NCI-H2107 treated with DMSO at 0.1 percent for 48 hours (cell line): ENCODE data around the gene PIK3CA.

ENCODE experiments used
- DNase-seq: peaks from one replicate; lab custom pipeline; 2025; ENCODE audit not compliant: unreplicated experiment; lab: John Stamatoyannopoulos, UW

Gene PIK3CA

DNA sequence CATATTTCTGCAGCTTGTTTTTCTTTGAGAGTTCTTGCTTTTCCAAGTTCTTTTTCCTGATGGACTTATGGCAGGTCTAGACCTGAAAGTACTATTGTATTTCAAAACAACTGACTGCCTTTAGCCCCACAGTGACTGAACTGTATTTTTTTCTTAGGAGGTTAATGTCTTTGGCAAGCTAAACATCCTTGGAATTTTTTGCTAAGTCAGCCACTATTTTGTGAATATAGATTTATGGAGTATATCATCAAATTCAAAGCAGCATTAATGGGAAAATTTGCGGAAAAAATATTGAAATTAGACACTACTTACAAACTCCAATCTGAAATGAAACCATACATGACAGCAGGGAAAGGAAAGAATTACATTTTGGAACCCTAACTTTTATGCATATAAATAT is 8.6 kb downstream of the PIK3CA start:
- no peak for DNase-seq

- DNase-seq: no peak
Observed at GRCh38 chr3:179158336-179159039, 10.3 kb downstream of the PIK3CA start.

GRCh38 chr3:179163503-179163902 is 15.3 kb downstream of the PIK3CA start:
- DNase-seq: no peak

GRCh38 chr3:179164857-179165256 is 16.7 kb downstream of the PIK3CA start:
- DNase-seq: no peak

- DNase-seq: no peak
Observed at GRCh38 chr3:179166561-179167201, 18.5 kb downstream of the PIK3CA start.

GRCh38 chr3:179168918-179169317 is 20.8 kb downstream of the PIK3CA start:
- no peak for DNase-seq

- no peak for DNase-seq
Observed at GRCh38 chr3:179172546-179172945, 24.4 kb downstream of the PIK3CA start.

DNA sequence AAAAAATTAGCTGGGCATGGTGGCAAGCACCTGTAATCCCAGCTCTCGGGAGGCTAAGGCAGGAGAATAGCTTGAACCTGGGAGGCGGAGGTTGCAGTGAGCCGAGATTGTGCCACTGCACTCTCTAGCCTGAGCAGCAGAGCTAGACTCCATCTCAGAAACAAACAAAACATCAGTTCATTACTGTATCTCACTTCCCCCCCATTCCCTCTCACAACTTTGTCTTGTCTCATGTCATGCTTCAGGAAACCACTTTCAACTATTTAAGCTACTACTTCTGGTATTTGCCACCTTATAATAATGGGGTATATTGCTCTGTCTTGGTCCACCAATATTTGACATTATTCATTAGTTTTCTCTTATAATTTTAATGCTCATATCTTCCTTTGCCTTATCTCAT is 26.2 kb downstream of the PIK3CA start:
- no peak for DNase-seq

DNA sequence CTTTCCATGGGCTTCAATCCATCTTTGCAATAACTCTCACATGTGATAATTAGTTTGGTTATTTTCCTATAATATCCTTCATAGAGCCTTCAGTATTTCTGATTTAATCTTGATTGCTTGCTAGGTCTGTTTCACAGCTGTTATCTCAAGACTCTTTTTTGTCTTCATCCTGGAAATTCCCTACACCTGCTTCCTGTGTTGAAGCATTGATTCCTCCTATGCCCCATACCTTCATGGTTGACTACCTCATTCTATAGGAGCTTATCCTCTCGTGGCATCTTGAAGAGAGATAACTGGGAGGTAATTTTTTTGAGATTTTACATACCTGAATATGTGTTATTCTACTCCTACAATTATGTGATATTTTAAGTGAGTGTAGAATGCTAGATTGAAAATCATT is 26.7 kb downstream of the PIK3CA start:
- no peak for DNase-seq

GRCh38 chr3:179175358-179175757 is 27.2 kb downstream of the PIK3CA start:
- no peak for DNase-seq

DNA sequence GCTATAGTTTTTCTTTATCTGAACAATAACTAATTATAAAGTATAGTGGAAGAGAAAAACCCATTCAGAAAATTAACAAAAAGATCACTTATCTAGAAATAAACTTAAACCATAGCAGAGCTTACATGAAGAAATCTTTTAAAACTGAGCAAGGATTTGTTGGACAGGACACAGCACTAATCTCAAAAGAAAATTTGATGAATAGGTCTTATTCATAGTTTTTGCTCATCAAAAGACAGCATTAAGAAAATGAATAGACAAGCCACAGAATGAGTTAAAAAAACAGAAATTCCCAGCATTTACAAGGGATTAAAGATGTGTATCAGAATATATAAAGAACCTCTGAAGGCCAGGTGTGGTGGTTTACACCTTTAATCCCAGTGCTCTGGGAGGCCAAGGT is 29.5 kb downstream of the PIK3CA start:
- DNase-seq: no peak

- no peak for DNase-seq
Observed at GRCh38 chr3:179179256-179179655, 31.1 kb downstream of the PIK3CA start.

DNA sequence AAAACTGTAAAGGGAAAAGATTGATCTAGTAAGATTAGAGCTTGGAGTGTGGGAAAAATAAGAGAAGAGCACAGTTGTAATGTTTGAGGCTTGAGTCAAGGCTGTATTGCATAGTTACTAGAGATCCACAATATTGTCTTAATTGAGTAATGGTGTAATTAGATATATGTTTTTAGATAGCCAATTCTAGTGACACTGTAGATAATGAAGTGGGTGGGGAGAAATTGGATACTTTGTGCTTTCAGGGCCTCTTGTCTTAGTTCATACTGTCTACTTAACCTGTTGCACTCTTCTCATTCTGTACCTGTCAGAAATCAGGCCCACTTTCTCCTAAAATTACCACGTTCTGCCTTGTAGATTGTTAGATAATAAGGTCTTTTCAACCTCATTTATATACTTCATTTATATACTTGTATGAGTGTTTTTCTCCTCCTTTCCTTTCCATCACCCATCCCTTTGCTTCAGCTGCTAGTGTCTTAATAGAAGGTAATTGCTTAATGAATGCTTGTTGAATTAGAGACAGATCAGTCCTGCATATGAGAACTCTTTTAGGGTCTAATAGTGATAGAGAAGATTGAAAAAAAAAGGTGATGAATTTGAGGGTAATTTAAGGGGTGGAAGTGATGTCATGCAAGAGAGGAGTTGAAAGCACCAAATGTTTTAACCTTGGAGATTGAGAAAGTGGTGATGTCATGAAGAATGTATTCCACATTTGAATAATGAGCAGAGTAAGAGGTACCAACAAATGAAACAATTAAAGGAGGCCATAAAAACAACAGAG is 32.0 kb downstream of the PIK3CA start:
- DNase-seq: peak; percentile 95

DNA sequence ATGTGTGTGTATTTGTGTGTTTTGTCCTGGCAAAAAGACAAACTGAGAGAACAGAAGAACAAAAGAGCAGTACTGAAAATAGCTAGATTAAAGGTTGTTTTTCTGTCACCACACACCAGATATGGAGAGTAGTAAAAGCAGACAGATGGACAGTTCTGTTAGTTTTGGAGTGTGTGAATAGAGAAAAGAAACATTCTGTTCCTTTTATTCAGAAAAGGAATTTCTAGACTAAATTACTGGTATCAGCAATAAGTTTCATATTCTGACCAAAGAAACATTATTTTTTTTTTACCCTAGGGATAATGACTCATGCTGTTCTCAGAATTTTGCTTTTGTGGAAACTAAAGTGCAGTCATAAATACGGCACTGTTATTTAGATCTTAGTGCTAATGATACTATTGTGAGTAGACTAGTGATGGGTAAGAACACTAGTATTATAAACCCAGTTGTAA is 32.9 kb downstream of the PIK3CA start:
- peak; percentile 55 for DNase-seq

DNA sequence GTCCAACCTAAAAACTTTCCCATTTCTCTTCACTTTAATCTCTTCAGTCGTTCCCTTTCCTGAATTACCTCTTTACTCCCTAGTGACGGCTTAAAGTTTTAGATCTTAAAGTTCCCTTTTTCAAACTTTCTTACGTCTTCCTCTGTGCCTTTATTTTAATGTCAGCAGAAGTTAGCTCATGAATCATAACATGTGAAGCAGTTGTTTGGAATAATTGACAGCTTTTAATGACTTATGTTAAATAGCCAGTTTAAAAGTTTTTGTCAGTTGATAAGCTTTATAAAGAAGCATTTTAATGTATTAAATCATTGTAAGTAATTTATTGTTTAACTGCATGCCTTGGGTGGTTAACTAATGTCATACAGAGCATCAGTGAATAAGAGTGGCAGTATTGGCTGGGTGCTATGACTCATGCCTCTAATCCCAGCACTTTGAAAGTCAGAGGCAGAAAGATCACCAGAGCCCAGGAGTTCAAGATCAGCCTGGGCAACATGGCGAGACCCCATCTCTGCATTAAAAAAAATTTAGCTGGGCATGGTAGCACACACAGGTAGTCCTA is 33.9 kb downstream of the PIK3CA start:
- no peak for DNase-seq

GRCh38 chr3:179182902-179183301 is 34.7 kb downstream of the PIK3CA start:
- DNase-seq: no peak

DNA sequence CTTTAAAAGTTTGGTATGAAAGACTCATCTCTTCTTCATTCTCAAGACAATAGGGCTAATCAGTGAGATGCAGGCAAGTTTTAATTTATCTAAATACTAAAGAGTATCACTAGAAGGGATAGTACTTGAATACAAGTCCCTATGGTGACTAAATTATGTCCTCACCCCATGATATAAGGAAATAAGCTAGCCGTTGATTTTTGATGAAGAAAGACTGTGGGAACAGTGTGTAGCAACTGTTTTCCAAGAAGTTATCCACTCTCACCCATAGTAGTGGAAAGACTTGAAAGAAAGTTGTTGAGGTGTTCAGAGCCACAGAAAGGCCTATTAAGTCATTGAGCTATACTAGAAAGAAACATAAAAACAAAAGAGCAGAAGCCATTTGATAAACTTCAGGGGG is 36.7 kb downstream of the PIK3CA start:
- no peak for DNase-seq

- no peak for DNase-seq
Observed at GRCh38 chr3:179186426-179186825, 38.3 kb downstream of the PIK3CA start.

GRCh38 chr3:179189759-179190158 is 41.6 kb downstream of the PIK3CA start:
- no peak for DNase-seq

GRCh38 chr3:179190581-179190980 is 42.4 kb downstream of the PIK3CA start:
- DNase-seq: no peak

DNA sequence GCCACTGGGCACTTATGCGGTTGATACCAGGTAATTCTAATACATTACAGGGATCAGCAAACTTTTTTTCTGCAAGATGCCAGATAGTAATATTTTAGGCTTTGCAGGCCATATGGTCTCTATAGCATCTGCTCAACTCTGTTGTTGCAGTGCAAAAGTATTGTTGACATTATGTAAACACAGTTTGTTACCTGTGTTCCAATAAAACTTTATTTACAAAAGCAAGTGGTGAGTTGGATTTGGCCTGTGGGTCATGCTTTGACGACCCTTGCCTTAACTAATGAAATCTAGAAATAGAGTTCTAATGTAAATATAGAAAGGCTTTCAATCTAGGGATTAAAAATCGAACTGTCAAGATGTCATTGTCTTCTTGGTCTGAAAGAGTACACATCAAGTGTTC is 44.4 kb downstream of the PIK3CA start:
- no peak for DNase-seq

GRCh38 chr3:179194931-179195330 is 46.8 kb downstream of the PIK3CA start:
- no peak for DNase-seq
